ENCODE data around the gene THSD4.

- TF ChIP-seq TAF1 (IDR thresholded peaks at IDR 0.05; ENCODE audit: borderline replicate concordance, low read depth, low read length) (no peak), POLR2A (IDR thresholded peaks at IDR 0.05; ENCODE audit: low read depth, low read length) (no peak)
Observed at GRCh38 chr15:71591057-71591456, 475.8 kb downstream of the THSD4 start.
